Mucosa of gallbladder (tissue), 1 donor: Measurements from ENCODE around the gene PSORS1C1. TPM values are rescaled to one million over a fixed set of nuclear protein-coding genes. Genes with fewer than 3 reads are reported as not detected.
A peak's percentile ranks its signal among the peaks of the same experiment; 100 is the strongest.

Experiments
- DNase-seq: peaks from one replicate; pipeline ENCODE4 v3.0.0-alpha.2; 2020; ENCODE audit warnings: low spot score
- total RNA-seq: library from RNA; stranded (reverse); gene quantifications from one replicate; pipeline ENCODE4 v1.2.1, GENCODE V29; 2021
- donor health status: DM: no; HTN: no; CAD: no.

PSORS1C1 gene
- total RNA-seq, 1 donor from 2014 or later, result 11.0 TPM

GRCh38 chr6:31096215-31096614, 18.4 kb upstream of the PSORS1C1 start:
- no peak for DNase-seq

DNA sequence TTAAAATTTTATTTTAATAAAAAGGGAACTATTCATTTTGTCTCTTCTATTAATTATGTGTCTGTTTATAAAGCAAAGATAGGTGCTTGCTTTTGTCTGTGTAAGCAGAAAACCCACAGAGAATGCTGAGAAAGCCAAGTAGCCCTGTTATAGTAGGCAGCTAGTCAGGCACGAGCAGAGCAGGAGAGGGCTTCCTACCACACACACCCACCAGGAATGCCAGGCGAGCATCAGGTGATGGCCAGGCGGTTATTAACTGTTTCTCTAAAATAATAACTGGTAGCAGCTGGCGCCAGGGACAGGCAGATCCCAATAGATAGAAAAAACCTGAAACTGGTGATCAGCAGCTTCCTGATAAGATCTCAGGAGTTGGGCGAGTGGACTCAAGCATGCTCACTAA, 17.9 kb upstream of the PSORS1C1 start:
- no peak for DNase-seq

DNA sequence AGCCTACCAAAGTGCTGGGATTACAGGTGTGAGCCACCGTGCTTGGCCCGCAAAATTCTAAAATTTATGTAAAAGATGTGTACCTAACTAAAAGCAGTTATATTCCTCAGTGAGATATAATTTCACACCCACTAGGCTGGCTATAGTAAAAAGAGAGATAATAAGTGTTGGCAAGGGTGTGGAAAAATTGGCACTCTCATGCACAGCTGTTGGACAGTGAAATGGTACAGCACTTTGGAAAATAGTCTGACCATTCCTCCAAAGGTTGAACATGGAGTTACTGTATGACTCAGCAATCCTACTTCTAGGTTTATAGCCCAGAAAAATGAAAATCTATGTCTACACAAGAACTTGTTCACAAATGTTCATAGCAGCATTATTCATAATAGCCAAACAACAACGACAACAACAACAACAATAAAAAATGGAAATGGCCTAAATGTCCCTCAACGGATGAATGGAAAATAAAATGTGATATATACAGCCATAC, 16.1 kb upstream of the PSORS1C1 start:
- DNase-seq, result no peak

DNA sequence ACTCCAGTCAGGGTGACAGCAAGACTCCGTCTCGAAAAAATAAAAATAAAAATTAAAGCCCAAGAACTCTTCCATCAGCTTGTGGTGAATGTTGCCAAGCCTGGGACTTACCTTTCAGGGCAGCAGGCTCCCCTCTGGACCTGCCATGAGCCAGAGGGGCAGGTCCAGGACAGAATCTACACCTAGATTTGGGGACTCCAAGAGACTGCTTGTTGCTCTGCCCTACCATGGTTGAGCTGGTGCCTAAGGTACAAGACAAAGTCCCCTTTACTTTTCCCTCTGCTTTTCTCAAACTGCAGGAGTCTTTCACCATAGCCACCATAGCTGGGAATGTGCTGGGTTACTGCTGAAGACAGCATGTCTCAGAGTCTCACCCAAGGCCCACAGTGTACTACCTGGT, 11.5 kb upstream of the PSORS1C1 start:
- DNase-seq, result no peak

GRCh38 chr6:31107052-31107451, 7.5 kb upstream of the PSORS1C1 start:
- DNase-seq, result no peak

GRCh38 chr6:31110825-31111582, 3.6 kb upstream of the PSORS1C1 start:
- DNase-seq, result no peak

GRCh38 chr6:31111712-31112111, 2.9 kb upstream of the PSORS1C1 start:
- DNase-seq, result no peak

GRCh38 chr6:31112478-31112877, 2.1 kb upstream of the PSORS1C1 start, which contains the start of gene C6orf15:
C6orf15 (minus strand) TSS chr6:31112575; CDS start chr6:31112555, 20 bp downstream.
- DNase-seq, result no peak

- no peak for DNase-seq
These were observed 599 bp upstream of the PSORS1C1 start for GRCh38 chr6:31113861-31114540.

DNA sequence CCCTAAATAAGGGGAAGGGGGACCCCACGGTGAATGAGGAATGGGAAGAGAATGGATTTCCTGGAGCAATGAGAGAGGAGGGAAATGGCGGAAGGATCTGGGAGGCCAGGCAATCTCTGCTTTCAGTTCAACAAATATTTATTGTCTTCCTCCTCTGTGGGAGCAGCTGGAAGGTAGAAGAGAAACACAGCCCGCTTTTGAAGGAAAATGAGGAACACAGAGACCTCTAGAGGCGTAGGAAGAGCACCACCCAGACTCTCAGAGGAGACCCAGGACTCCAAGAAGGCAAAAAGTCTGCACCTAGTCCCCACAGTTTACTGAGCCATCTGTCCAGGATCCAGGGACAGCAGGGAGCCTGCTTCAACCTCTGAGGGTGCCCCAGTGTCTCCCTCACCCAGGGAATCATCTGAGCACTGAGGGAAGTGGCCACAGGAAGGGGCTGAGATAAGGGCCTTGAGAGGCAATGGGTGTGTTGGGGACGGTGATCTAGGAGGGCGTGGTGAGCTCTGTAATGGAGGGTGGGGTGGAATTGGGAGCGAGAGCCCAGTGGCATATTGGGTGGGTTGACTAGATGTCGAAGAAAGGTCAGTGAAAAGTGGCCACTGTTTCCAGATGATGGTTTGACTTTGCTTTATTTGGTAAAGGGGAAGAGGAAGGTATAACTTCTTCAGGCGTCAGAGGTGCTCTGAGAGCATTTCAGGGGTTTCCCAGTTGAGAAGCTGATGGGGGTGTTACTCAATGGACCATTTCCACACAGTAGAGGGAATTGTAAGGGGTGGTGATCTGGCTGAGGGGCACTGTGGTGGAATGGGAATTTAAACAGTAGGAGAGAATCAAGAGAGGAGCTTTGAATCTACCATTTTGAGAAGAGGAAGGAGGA, 610 bp downstream of the PSORS1C1 start:
- DNase-seq, result peak; percentile 31

DNA sequence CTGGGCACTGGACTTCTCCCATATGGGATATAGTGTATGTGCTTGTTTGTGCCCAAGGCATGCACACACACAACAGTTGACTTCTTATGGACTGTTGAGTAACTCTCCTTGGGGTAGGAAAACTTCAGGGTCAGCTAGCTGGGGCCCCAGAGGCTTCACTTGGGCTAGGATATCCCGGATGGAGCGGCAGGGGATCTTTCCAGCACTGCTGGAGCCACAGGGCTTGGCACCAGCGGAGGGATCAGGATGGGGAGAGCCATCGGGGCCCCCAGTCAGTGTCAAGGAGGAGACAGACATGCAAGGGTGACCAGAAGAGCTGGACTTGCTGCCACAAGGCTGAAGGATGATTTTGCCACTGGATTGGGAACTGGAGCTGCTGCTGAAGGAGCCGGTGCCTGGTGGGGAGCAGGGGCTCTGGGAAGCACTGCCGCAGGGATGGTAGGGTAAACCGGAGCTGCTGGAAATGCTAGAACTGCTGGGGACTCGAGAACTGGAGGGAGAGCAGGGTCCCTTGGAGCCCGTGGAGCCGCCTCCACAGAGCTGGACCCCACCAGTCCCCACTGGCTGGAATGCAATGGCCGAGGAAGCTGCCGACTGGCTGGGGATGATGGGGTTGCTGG, 1.5 kb downstream of the PSORS1C1 start:
- no peak for DNase-seq

GRCh38 chr6:31116661-31117385, 2.2 kb downstream of the PSORS1C1 start:
- DNase-seq, result no peak

- no peak for DNase-seq
These were observed 3.6 kb downstream of the PSORS1C1 start for GRCh38 chr6:31118178-31118577.

DNA sequence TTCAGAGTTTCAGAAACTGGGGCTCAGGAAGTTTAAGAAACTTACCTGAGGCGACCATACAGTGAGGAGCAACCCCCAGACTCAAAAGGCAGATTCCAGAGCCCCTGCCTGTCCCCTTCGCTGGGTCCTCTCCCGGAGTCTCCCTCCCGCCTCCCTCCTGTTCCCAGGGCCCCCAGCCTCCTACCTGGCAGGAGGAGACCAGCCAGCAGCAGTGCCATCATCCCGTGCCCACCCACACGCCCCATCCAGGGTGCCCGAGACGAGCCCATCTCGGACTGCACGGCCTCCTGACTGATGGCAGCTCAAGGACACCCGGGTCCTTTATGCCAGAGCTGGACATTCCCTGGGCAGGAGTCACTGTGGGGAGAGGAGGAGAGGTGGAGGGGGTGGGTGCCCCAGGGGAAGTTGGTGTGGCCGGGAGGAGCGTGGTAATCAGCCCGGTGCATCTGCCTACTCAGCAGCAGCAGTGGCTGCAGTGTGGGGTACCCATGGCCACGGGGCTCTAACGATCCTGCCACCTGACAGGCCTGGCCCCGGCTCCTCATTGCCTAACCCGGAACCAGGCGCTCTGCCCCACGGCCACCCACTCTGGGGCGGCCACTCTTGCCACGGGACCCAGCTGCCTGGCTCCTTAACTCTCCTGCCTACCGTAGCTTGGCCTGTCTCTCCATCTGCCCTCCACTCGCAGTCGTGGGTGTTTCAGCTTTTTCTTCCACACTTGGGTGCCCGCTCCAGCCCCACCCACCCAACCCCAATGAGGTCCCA, 5.7 kb downstream of the PSORS1C1 start, which contains the start of gene CDSN:
CDSN (minus strand) TSS at position 296 of the 765 bp plus-strand sequence; CDS start at position 269, 27 bp downstream.
- no peak for DNase-seq

DNA sequence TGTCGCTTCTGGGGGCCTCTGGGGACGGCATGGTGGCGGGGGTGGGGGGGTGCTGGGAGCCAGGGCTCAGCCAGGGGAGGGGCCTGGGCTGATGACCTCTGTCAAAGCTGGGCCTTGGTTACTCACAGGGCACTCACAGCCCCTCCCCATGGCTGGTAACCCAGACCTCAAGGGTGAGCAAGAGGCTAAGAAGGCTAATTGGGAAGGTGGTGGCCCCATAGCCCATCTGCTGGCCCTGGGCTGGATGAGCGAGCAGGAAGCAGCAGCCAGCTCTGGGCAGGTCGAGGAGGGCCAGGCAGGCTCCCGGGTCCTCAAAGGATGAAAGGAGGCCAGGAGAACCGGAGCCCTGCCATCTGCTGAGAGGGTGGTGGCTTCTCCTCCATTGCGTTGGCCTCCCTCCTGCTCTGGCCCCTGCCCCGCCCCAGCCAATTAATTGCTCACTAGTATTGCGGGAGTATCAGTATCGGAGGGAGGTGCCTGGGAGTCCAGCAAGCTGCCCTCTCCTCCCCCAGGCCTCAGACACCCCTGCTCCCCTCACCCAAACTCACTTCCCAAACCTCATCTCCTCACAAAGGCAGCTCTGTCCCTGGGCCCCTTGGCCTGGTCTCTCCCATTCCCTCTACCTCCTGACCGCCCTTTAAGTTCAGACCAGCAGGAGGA, 6.7 kb downstream of the PSORS1C1 start:
- no peak for DNase-seq

GRCh38 chr6:31122791-31123706, 8.4 kb downstream of the PSORS1C1 start:
- DNase-seq, result peak; percentile 86

DNA sequence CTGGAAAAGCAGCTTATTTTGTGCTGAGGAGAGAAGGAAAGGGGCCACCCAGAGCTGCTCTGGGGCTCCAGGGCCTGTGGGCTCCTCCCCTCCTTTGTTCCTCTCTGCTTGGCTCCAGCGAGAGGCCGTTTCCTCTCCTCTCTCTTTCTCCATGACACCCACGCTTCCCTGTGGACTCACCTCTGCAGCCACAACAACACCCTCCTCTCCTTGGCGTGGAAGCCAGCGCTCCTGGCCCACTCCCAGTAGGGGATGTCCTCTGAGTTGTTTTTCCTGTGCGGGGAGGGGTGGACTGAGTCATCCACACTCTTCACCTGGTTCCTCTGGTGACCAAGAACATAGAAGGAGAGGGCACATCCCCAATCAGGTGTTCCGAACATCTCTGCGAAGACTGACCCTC, 10.6 kb downstream of the PSORS1C1 start:
- DNase-seq, result peak; percentile 73

- no peak for DNase-seq
These were observed 11.2 kb downstream of the PSORS1C1 start for GRCh38 chr6:31125586-31126363.
